Hair follicle dermal papilla cell (primary cell): Measurements from ENCODE around the gene CDK6. TPM values are rescaled to one million over a fixed set of nuclear protein-coding genes. Genes with fewer than 3 reads are reported as not detected.

Experiments
- small RNA-seq: library from RNA; depleted of rRNA; stranded (forward); fragments of <200 nt; gene quantifications from one replicate; pipeline ENCODE3, GENCODE V24; 2012
- total RNA-seq: library from RNA; depleted of rRNA; stranded (reverse); fragments of >200 nt; gene quantifications from 2 replicates; pipeline ENCODE4 v1.2.3, GENCODE V29; 2012

CDK6 gene
- total RNA-seq: 31.2 and 47.1 TPM in 2 replicates

GRCh38 chr7:92836489-92836999 lies at the start of gene CDK6:
TSS of gene CDK6 (minus strand) at chr7:92836573. CDS start at chr7:92833323, 3,250 bp downstream.

Small RNA genes within 50 kb of the gene (small RNA-seq; reads per million reads assigned to genes)
- gene RNU6-10P: not detected

Other genes starting within 250 kb of the CDK6 start
- 15.9 and 16.1 TPM in 2 replicates for gene FAM133B, start 246.2 kb downstream of the CDK6 start, total RNA-seq